Measurements from ENCODE around the gene TRIM8. TPM values are rescaled to one million over a fixed set of nuclear protein-coding genes. Genes with fewer than 3 reads are reported as not detected.

The TRIM8 gene
- total RNA-seq, 1 experiment from 2014 or later = 91.6 TPM

GRCh38 chr10:102599565-102600327 is 44.5 kb upstream of the TRIM8 start:
- H3K9me2 ChIP-seq (ENCODE audit: insufficient read depth) = no peaks in the 10 kb centered on the region
- ATAC-seq (no peak), DNase-seq (ENCODE audit: low read depth, low spot score) (no peak)
- H3K9ac ChIP-seq (ENCODE audit: low read length) = no peak overlapping the region
- no peaks in the 10 kb centered on the region for H3K27me3 ChIP-seq (ENCODE audit: insufficient read depth, low read length)
- H3K27ac ChIP-seq (ENCODE audit: low read depth, low read length) = no peak overlapping the region
- POLR2A ChIA-PET = interaction anchor here (0.6 kb wide), 1 partner anchor 104 kb away, joined by 3 read pairs; no protein-coding TSS in a partner anchor
- no peaks in the 10 kb centered on the region for H3K79me2 ChIP-seq (ENCODE audit: insufficient read depth, low read length)
- H3K4me3 ChIP-seq (replicated peaks in 1 of 2; ENCODE audit: low read depth in 1 of 2, low read length in 2 of 2) = no peak overlapping the region
- BruUV-seq (replicated peaks) = no TSS peak
- RAD21 ChIA-PET (ENCODE audit: low non-redundant PET in 1 of 2, low total read pairs in 2 of 2, uncharacterized antibody in 2 of 2, unreplicated experiment in 2 of 2) = no interaction called here
- H3K4me2 ChIP-seq (ENCODE audit: low read length) = no peak overlapping the region
- CTCF ChIA-PET = interaction anchor here (1.7 kb wide), 1 partner anchor 370 kb away, joined by 3 read pairs; no protein-coding TSS in a partner anchor
- no peaks in the 10 kb centered on the region for H3K9me3 ChIP-seq (ENCODE audit: control insufficient read depth in 1 of 2, insufficient read depth in 1 of 2, low read depth in 1 of 2, low read length in 2 of 2)
- peaks cover 0 to 3% of the 10 kb centered on the region in 2 experiments; a peak in 1 of 4 replicates for H3K36me3 ChIP-seq (ENCODE audit: control insufficient read depth in 1 of 2, insufficient read depth in 2 of 2, low read length in 2 of 2)
- peaks cover 26 to 41% of the 10 kb centered on the region in 2 experiments for H3K4me1 ChIP-seq (ENCODE audit: control insufficient read depth in 1 of 2, insufficient read depth in 2 of 2, low read length in 2 of 2)
- no peak for TF ChIP-seq EZH2phosphoT487 (IDR thresholded peaks at IDR 0.05; ENCODE audit: borderline replicate concordance)
- no peak for TF ChIP-seq CEBPB (IDR thresholded peaks at IDR 0.05; ENCODE audit: low read depth)
- no peak for TF ChIP-seq YY1 (IDR thresholded peaks at IDR 0.05; ENCODE audit: extremely low read depth, insufficient replicate concordance, low read depth, low read length)
- no peak for TF ChIP-seq ZNF274 (IDR thresholded peaks at IDR 0.05; ENCODE audit: low read depth, low read length)
- no peak for TF ChIP-seq ZFX (IDR thresholded peaks at IDR 0.05)
- no peak for TF ChIP-seq CTCF (IDR thresholded peaks at IDR 0.05 in 2 of 3, conservative IDR thresholded peaks at IDR 0.05 in 1 of 3; ENCODE audit: borderline replicate concordance in 1 of 3, insufficient read depth in 1 of 3, low read depth in 2 of 3, low read length in 2 of 3)
- TF ChIP-seq CBX3 (IDR thresholded peaks at IDR 0.05; ENCODE audit: low read depth) = no peak
- no peaks in the 10 kb centered on the region for H4K20me1 ChIP-seq (ENCODE audit: insufficient read depth)
- intact Hi-C loops (cut with micrococcal nuclease) = loop anchor here (5.0 kb wide), 1 partner anchor 97 kb away; the partner anchor contains the start of genes ACTR1A and SUFU
- no peak overlapping the region for H2AFZ ChIP-seq (ENCODE audit: low read depth, low read length, poor library complexity, severe bottlenecking)
